Neural cell (in vitro differentiated cells): Measurements from ENCODE around the gene SEC61A1. TPM values are rescaled to one million over a fixed set of nuclear protein-coding genes. Genes with fewer than 3 reads are reported as not detected.
A peak's percentile ranks its signal among the peaks of the same experiment; 100 is the strongest.

Source experiments
- H2AFZ ChIP-seq: fragments of 200-600, 300-800 bp; sonication (generic), shearing (Covaris generic); 2 replicates; pipeline ENCODE4 v1.6.0; 2014; ENCODE audit warnings: low read depth, mild to moderate bottlenecking, antibody characterized with exemption, low read length, moderate library complexity
- H3F3A ChIP-seq: fragments of 200-600 bp; shearing (Covaris generic); 2 replicates; pipeline ENCODE4 v1.6.1; 2016; ENCODE audit warnings: mild to moderate bottlenecking, moderate library complexity, mixed read lengths, antibody characterized with exemption, low read length; ENCODE audit not compliant: insufficient read depth, poor library complexity, severe bottlenecking
- H3K27ac ChIP-seq: fragments of 200-600, 300-800 bp; sonication (generic), shearing (Covaris generic); 2 replicates; pipeline ENCODE4 v1.5.1; 2014; ENCODE audit warnings: mild to moderate bottlenecking, low read length, moderate library complexity
- H3K27me3 ChIP-seq: fragments of 300-800, 200-600 bp; sonication (generic), shearing (Covaris generic); 2 replicates; pipeline ENCODE4 v1.6.0; 2014; ENCODE audit warnings: mild to moderate bottlenecking, low read depth, low read length, moderate library complexity; ENCODE audit not compliant: insufficient read depth
- H3K36me3 ChIP-seq: fragments of 300-800, 200-600 bp; sonication (generic), shearing (Covaris generic); 2 replicates; pipeline ENCODE4 v1.5.1; 2014; ENCODE audit warnings: mild to moderate bottlenecking, antibody characterized with exemption, low read length, moderate library complexity; ENCODE audit not compliant: insufficient read depth
- H3K4me2 ChIP-seq: fragments of 300-800, 200-600 bp; sonication (generic), shearing (Covaris generic); 2 replicates; pipeline ENCODE4 v1.6.0; 2014; ENCODE audit warnings: mild to moderate bottlenecking, low read length
- H3K4me3 ChIP-seq: fragments of 300-800, 200-600 bp; sonication (generic), shearing (Covaris generic); 2 replicates; pipeline ENCODE4 v1.5.1; 2014; ENCODE audit warnings: mild to moderate bottlenecking, low read length, moderate library complexity
- H3K79me2 ChIP-seq: fragments of 200-600 bp; shearing (Covaris generic); replicated peaks from 2 replicates; pipeline ENCODE4 v1.6.0; 2014; ENCODE audit warnings: mild to moderate bottlenecking, low read length, moderate library complexity; ENCODE audit not compliant: insufficient read depth
- H3K9ac ChIP-seq: fragments of 300-800, 200-600 bp; sonication (generic), shearing (Covaris generic); 2 replicates; pipeline ENCODE4 v1.6.1; 2016; ENCODE audit warnings: mild to moderate bottlenecking, low read length, mixed read lengths
- H3K9me2 ChIP-seq: fragments of 200-600 bp; shearing (Covaris generic); 2 replicates; pipeline ENCODE4 v1.6.1; 2016; ENCODE audit warnings: mild to moderate bottlenecking, low read length, mixed read lengths; ENCODE audit not compliant: insufficient read depth
- H3K9me3 ChIP-seq: fragments of 200-600, 300-800 bp; sonication (generic), shearing (Covaris generic); 2 replicates; pipeline ENCODE4 v1.6.1; 2016; ENCODE audit warnings: mild to moderate bottlenecking, mixed run types, low read length, moderate library complexity, mixed read lengths
- H4K20me1 ChIP-seq: fragments of 200-600 bp; shearing (Covaris generic); 2 replicates; pipeline ENCODE4 v1.6.1; 2016; ENCODE audit warnings: mild to moderate bottlenecking, mixed run types; ENCODE audit not compliant: insufficient read depth
- EP300 ChIP-seq: fragments of 450-650 bp; conservative IDR thresholded peaks from 2 replicates; pipeline ENCODE4 v1.6.1; 2014; ENCODE audit warnings: antibody characterized with exemption, mild to moderate bottlenecking, moderate library complexity; ENCODE audit not compliant: poor library complexity, severe bottlenecking
- EZH2 ChIP-seq: fragments of 200-600, 300-800 bp; shearing (Covaris generic), sonication (generic); IDR thresholded peaks from 2 replicates; pipeline ENCODE4 v1.6.1; 2014; ENCODE audit warnings: antibody characterized with exemption, low read length, borderline replicate concordance, mild to moderate bottlenecking; ENCODE audit not compliant: insufficient read depth, poor library complexity, severe bottlenecking
- MXI1 ChIP-seq: fragments of 450-650 bp; conservative IDR thresholded peaks from 2 replicates; pipeline ENCODE4 v1.6.1; 2014; ENCODE audit warnings: antibody characterized with exemption, mild to moderate bottlenecking; ENCODE audit not compliant: poor library complexity, severe bottlenecking
- POLR2AphosphoS5 ChIP-seq: IDR thresholded peaks from 2 replicates; pipeline ENCODE4 v1.6.1; 2012
- RAD21 ChIP-seq: fragments of 450-650 bp; conservative IDR thresholded peaks from 2 replicates; pipeline ENCODE4 v1.6.1; 2014; ENCODE audit warnings: antibody characterized with exemption, mild to moderate bottlenecking, moderate library complexity
- SMC3 ChIP-seq: fragments of 450-650 bp; conservative IDR thresholded peaks from 2 replicates; pipeline ENCODE4 v1.6.1; 2014; ENCODE audit warnings: antibody characterized with exemption, mild to moderate bottlenecking, moderate library complexity; ENCODE audit not compliant: poor library complexity
- TAF1 ChIP-seq: IDR thresholded peaks from 2 replicates; pipeline ENCODE4 v1.6.1; 2012; ENCODE audit warnings: low read depth
- polyA plus RNA-seq: library from polyadenylated mRNA; depleted of rRNA; stranded (reverse); fragments of >200 nt; gene quantifications from 2 replicates; pipeline ENCODE4 v1.2.3, GENCODE V29; 2014
- TF ChIP-seq, protein P1 (sequence below): fragments of 450-650 bp; IDR thresholded peaks from 2 replicates; pipeline ENCODE4 v1.5.1; 2014; ENCODE audit warnings: antibody characterized with exemption, mild to moderate bottlenecking, moderate library complexity; ENCODE audit not compliant: poor library complexity, severe bottlenecking
- TF ChIP-seq, protein P2 (sequence below): IDR thresholded peaks from 2 replicates; pipeline ENCODE4 v1.6.1; 2012; ENCODE audit warnings: borderline replicate concordance

Gene SEC61A1
- polyA plus RNA-seq, 1 donor from 2014 or later = 91.6 TPM

DNA sequence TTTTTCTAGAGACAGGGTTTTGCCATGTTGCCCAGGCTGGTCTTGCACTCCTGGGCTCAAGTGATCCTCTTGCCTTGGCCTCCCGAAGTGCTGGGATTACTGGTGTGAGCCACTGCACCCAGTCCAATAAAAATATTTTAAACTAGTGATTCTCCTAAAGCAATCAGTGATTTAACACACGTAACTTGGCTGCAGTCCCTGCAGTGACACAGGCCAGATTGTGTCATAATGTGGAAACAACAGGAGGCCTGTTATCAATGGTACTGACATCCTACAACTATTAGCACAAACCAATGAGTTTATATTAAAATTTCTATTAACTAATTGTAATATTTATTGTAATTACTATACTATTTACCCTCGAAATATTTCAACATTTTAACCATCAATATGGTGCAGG lies 1.6 kb upstream of the SEC61A1 start:
- no peak for TF ChIP-seq RAD21
- no peak for TF ChIP-seq EP300
- TF ChIP-seq, protein P1, sequence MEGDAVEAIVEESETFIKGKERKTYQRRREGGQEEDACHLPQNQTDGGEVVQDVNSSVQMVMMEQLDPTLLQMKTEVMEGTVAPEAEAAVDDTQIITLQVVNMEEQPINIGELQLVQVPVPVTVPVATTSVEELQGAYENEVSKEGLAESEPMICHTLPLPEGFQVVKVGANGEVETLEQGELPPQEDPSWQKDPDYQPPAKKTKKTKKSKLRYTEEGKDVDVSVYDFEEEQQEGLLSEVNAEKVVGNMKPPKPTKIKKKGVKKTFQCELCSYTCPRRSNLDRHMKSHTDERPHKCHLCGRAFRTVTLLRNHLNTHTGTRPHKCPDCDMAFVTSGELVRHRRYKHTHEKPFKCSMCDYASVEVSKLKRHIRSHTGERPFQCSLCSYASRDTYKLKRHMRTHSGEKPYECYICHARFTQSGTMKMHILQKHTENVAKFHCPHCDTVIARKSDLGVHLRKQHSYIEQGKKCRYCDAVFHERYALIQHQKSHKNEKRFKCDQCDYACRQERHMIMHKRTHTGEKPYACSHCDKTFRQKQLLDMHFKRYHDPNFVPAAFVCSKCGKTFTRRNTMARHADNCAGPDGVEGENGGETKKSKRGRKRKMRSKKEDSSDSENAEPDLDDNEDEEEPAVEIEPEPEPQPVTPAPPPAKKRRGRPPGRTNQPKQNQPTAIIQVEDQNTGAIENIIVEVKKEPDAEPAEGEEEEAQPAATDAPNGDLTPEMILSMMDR = no peak
- TF ChIP-seq, protein P2, sequence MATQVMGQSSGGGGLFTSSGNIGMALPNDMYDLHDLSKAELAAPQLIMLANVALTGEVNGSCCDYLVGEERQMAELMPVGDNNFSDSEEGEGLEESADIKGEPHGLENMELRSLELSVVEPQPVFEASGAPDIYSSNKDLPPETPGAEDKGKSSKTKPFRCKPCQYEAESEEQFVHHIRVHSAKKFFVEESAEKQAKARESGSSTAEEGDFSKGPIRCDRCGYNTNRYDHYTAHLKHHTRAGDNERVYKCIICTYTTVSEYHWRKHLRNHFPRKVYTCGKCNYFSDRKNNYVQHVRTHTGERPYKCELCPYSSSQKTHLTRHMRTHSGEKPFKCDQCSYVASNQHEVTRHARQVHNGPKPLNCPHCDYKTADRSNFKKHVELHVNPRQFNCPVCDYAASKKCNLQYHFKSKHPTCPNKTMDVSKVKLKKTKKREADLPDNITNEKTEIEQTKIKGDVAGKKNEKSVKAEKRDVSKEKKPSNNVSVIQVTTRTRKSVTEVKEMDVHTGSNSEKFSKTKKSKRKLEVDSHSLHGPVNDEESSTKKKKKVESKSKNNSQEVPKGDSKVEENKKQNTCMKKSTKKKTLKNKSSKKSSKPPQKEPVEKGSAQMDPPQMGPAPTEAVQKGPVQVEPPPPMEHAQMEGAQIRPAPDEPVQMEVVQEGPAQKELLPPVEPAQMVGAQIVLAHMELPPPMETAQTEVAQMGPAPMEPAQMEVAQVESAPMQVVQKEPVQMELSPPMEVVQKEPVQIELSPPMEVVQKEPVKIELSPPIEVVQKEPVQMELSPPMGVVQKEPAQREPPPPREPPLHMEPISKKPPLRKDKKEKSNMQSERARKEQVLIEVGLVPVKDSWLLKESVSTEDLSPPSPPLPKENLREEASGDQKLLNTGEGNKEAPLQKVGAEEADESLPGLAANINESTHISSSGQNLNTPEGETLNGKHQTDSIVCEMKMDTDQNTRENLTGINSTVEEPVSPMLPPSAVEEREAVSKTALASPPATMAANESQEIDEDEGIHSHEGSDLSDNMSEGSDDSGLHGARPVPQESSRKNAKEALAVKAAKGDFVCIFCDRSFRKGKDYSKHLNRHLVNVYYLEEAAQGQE = no peak
- no peak for TF ChIP-seq TAF1
- no peak for TF ChIP-seq MXI1
- TF ChIP-seq SMC3 = no peak
- no peak for TF ChIP-seq POLR2AphosphoS5
- no peak for TF ChIP-seq EZH2
- Histone ChIP-seq H3F3A (no peaks in the 10 kb centered on the region), H3K4me2 (peak overlapping the region; percentile 58), H3K36me3 (peaks cover 8% of the 10 kb centered on the region), H3K9me2 (no peaks in the 10 kb centered on the region), H3K4me3 (peak overlapping the region; percentile 94), H3K9ac (no peak overlapping the region), H3K9me3 (no peaks in the 10 kb centered on the region), H3K27me3 (no peaks in the 10 kb centered on the region), H3K79me2 (peaks cover 23% of the 10 kb centered on the region), H4K20me1 (no peaks in the 10 kb centered on the region), H2AFZ (no peak overlapping the region), H3K27ac (no peak overlapping the region)

- TF ChIP-seq, protein P2 = no peak
- TF ChIP-seq EZH2 (no peak), EP300 (no peak), RAD21 (no peak), TAF1 (no peak), POLR2AphosphoS5 (no peak), SMC3 (no peak)
- TF ChIP-seq, protein P1 = no peak
- Histone ChIP-seq H3F3A (no peaks in the 10 kb centered on the region), H3K27ac (peak overlapping the region; percentile 92), H3K9ac (peak overlapping the region; percentile 95), H3K27me3 (no peaks in the 10 kb centered on the region), H4K20me1 (no peaks in the 10 kb centered on the region), H3K36me3 (peaks cover 8% of the 10 kb centered on the region), H3K79me2 (peaks cover 28% of the 10 kb centered on the region), H3K4me3 (peak overlapping the region; percentile 94), H3K4me2 (peak overlapping the region; percentile 58), H3K9me3 (no peaks in the 10 kb centered on the region), H3K9me2 (no peaks in the 10 kb centered on the region), H2AFZ (peak overlapping the region; percentile 100)
Measured at GRCh38 chr3:128051459-128051836, 789 bp upstream of the SEC61A1 start.
